IPS-15b (cell line): ENCODE data around the gene MYO15A.

ENCODE experiments used
- H3K27me3 ChIP-seq: one replicate; pipeline ENCODE4 v1.6.1; 2013; ENCODE audit warnings: low read length; ENCODE audit not compliant: control insufficient read depth, insufficient read depth
- H3K36me3 ChIP-seq: one replicate; pipeline ENCODE4 v1.6.1; 2013; ENCODE audit warnings: low read length; ENCODE audit not compliant: control insufficient read depth, insufficient read depth
- H3K4me1 ChIP-seq: one replicate; pipeline ENCODE4 v1.6.1; 2013; ENCODE audit warnings: mild to moderate bottlenecking, low read length; ENCODE audit not compliant: control insufficient read depth, insufficient read depth
- H3K4me3 ChIP-seq: one replicate; pipeline ENCODE4 v1.5.1; 2013; ENCODE audit warnings: low read depth, low read length
- H3K9ac ChIP-seq: one replicate; pipeline ENCODE4 v1.6.1; 2013; ENCODE audit warnings: low read depth, mild to moderate bottlenecking, low read length
- H3K9me3 ChIP-seq: one replicate; pipeline ENCODE4 v1.6.1; 2013; ENCODE audit warnings: mild to moderate bottlenecking, low read length; ENCODE audit not compliant: control insufficient read depth, insufficient read depth

The MYO15A gene

DNA sequence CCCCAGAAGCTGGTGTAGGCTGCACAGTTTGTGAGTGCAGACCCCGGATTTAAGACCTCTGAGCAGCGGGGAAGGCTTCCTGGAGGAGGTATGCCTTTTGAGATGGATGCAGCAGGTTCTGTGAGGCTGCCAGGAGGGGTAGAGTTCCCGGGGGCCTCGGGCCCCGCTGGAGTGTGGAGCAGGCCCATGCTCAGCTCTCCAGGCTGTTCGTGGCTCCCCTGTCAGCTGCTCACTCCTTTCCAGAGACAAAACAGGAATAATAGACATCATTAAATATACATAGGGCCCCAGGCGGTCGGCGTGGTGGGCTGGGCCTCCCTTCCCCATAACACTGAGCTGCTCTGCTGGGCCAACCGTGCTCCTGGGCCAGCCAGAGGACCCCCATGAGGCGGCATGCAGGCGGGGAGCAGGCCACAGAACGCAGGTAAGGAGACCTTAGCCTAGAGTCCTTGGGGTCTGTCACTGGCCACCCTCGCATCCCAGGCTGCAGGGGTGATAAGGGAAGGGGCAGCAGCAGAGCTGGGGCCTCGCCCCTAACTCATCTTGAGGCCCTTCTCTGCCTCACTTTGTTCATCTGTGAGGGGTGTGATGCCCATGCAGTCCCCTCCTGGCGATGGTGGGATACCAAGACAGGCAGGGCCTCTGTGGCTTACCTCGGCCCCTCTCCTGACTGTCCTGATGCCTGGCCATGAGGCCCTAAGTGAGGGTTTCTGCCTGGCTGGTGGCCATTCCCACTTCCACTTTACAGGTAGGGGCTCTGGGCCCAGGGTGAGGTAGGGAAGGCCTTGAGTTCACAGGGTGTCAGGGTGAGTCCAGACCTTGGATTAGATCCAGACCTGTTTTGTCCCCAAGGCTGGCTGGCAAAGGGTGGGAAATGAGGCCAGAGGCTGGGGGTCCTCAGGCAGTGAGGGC, at the start of gene MYO15A:
Gene MYO15A, plus strand, starts transcription at position 356 of the 912 bp plus-strand sequence. CDS start 10,045 bp downstream, outside the sequence.
- no peaks in the 10 kb centered on the region for H3K27me3 ChIP-seq
- no peak within 1 kb of the TSS for H3K9ac ChIP-seq
- H3K4me3 ChIP-seq: no peak within 1 kb of the TSS
- H3K9me3 ChIP-seq: no peaks in the 10 kb centered on the region
- no peaks in the 10 kb centered on the region for H3K4me1 ChIP-seq
- H3K36me3 ChIP-seq: peaks cover 20% of the 10 kb centered on the region

- Histone ChIP-seq H3K4me1 (no peaks in the 10 kb centered on the region), H3K27me3 (no peaks in the 10 kb centered on the region), H3K36me3 (peaks cover 17% of the 10 kb centered on the region), H3K4me3 (no peak overlapping the region), H3K9me3 (no peaks in the 10 kb centered on the region), H3K9ac (no peak overlapping the region)
These were observed 49.3 kb upstream of the MYO15A start for GRCh38 chr17:18059283-18059682.

- Histone ChIP-seq H3K4me3 (no peak overlapping the region), H3K36me3 (peaks cover 11% of the 10 kb centered on the region), H3K9ac (no peak overlapping the region), H3K9me3 (no peaks in the 10 kb centered on the region), H3K27me3 (no peaks in the 10 kb centered on the region), H3K4me1 (no peaks in the 10 kb centered on the region)
These were observed 44.5 kb upstream of the MYO15A start for GRCh38 chr17:18064053-18064452.

- H3K9ac ChIP-seq: no peak overlapping the region
These were observed 43.0 kb upstream of the MYO15A start for GRCh38 chr17:18065546-18065945.

DNA sequence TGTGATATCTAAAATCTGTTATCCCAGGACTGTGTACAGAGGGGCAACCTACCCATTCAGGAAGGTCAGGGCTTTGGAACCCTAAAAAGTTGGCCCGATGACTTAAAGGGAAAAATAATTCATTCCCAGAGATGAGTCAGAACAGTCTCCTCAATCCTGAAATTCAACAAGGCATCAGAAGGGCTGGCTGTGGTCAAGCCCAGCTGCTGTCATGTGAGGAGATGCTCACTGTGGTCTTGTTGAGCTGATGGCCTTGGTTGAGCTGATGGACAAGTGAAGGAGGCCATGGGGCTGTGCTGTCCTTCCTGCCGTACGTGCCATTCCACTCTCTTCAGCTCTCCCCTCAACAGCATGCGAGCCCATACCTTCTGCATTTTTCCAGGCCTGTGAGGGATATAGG, 41.7 kb upstream of the MYO15A start:
- Histone ChIP-seq H3K4me1 (peaks cover 3% of the 10 kb centered on the region), H3K27me3 (no peaks in the 10 kb centered on the region), H3K9ac (no peak overlapping the region), H3K36me3 (peaks cover 4% of the 10 kb centered on the region), H3K4me3 (no peak overlapping the region), H3K9me3 (no peaks in the 10 kb centered on the region)

More at GRCh38 chr17:18065546-18065945, 43.0 kb upstream of the MYO15A start:
- Histone ChIP-seq H3K27me3 (no peaks in the 10 kb centered on the region), H3K4me3 (no peak overlapping the region), H3K36me3 (peaks cover 10% of the 10 kb centered on the region), H3K9me3 (no peaks in the 10 kb centered on the region), H3K4me1 (no peaks in the 10 kb centered on the region)

DNA sequence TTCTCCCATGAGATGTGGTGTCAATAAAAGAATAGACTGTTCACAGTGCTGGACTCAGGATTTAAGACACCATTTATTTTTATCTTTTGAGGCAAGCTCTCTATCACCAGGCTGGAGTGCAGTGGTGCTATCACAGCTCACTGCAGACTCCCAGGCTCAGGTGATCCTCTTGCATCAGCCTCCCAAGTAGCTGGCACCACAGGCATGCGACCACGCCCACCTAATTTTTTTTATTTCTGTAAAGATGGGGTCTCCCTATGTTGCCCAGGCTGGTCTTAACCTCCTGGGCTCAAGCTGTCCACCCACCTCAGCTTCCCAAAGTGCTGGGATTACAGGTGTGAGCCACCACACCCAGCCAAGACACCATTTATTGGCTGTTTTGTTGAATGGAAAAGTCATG, 39.5 kb upstream of the MYO15A start:
- no peaks in the 10 kb centered on the region for H3K36me3 ChIP-seq
- no peaks in the 10 kb centered on the region for H3K9me3 ChIP-seq
- peaks cover 3% of the 10 kb centered on the region for H3K4me1 ChIP-seq
- no peaks in the 10 kb centered on the region for H3K27me3 ChIP-seq
- no peak overlapping the region for H3K4me3 ChIP-seq
- no peak overlapping the region for H3K9ac ChIP-seq

DNA sequence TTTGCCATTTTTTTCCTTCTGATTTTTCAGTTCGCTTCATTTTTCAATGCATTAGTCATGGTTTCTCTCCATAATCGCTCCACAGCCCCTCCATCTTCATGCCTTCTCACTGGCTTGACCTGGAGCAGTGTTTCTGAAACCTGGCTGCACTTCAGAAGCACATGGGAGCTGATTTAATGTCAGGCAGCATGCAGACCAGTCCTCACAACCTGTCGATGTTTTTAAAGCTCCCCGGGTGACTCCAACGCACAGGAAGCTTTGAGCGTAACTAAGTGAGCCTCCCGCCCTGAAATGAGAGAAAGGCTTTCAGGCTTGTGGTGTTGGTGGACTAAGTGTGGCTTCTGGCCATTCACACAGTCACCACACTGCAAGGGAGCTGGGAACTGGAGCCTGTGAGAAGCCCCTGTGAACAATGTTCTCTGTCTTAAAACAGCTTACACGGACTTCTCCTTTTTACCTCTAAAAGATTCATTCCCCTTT, 37.7 kb upstream of the MYO15A start:
- H3K4me1 ChIP-seq: peaks cover 3% of the 10 kb centered on the region
- H3K4me3 ChIP-seq: no peak overlapping the region
- no peaks in the 10 kb centered on the region for H3K36me3 ChIP-seq
- no peak overlapping the region for H3K9ac ChIP-seq
- H3K9me3 ChIP-seq: no peaks in the 10 kb centered on the region
- H3K27me3 ChIP-seq: no peaks in the 10 kb centered on the region

- peaks cover 3% of the 10 kb centered on the region for H3K4me1 ChIP-seq
- no peak overlapping the region for H3K4me3 ChIP-seq
- H3K36me3 ChIP-seq: no peaks in the 10 kb centered on the region
- H3K9me3 ChIP-seq: no peaks in the 10 kb centered on the region
- no peak overlapping the region for H3K9ac ChIP-seq
- H3K27me3 ChIP-seq: no peaks in the 10 kb centered on the region
These were observed 36.8 kb upstream of the MYO15A start for GRCh38 chr17:18071751-18072150.

GRCh38 chr17:18074566-18075272, 33.8 kb upstream of the MYO15A start:
- peaks cover 3% of the 10 kb centered on the region for H3K4me1 ChIP-seq
- H3K36me3 ChIP-seq: no peaks in the 10 kb centered on the region
- H3K4me3 ChIP-seq: no peak overlapping the region
- no peaks in the 10 kb centered on the region for H3K27me3 ChIP-seq
- no peak overlapping the region for H3K9ac ChIP-seq
- H3K9me3 ChIP-seq: no peaks in the 10 kb centered on the region

DNA sequence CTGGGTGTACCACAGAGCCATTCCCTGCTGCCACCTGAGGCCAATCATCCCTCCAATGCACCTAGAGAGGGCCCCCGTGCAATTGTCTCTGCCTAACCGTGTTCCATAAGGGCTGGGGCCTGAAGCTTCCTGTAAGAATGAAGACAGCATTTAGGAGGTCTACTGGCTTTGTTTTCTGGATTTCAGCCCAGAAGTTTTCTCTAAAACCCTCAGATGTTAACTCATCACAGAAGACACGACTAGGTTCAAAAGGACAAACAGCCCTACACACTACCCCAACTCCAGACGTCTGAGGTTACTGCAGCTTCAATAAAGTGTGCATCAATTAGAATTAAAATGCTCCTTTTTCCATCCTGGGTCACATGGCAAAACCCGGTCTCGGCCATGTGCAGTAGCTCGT, 31.6 kb upstream of the MYO15A start:
- no peak overlapping the region for H3K9ac ChIP-seq
- no peak overlapping the region for H3K4me3 ChIP-seq
- H3K36me3 ChIP-seq: no peaks in the 10 kb centered on the region
- no peaks in the 10 kb centered on the region for H3K27me3 ChIP-seq
- H3K4me1 ChIP-seq: no peaks in the 10 kb centered on the region
- no peaks in the 10 kb centered on the region for H3K9me3 ChIP-seq

GRCh38 chr17:18079543-18079942, 29.0 kb upstream of the MYO15A start:
- Histone ChIP-seq H3K36me3 (no peaks in the 10 kb centered on the region), H3K9ac (no peak overlapping the region), H3K27me3 (no peaks in the 10 kb centered on the region), H3K9me3 (no peaks in the 10 kb centered on the region), H3K4me3 (no peak overlapping the region), H3K4me1 (no peaks in the 10 kb centered on the region)

DNA sequence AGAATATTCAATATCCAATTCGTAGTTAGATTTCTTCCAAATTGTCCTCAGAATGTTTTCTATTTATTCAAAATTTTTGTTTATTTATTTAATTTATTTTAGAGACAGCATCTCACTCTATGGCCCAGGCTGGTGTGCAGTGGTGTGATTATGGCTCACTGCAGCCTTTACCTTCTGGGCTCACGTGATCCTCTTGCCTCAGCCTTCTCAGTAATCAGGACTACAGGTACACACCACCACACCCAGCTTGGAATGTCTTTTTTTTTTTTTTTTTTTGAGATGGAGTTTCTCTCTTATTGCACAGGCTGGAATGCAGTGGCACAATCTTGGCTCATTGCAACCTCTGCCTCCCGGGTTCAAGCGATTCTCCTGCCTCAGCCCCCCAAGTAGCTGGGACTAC, 24.3 kb upstream of the MYO15A start:
- H3K9me3 ChIP-seq: no peaks in the 10 kb centered on the region
- no peaks in the 10 kb centered on the region for H3K36me3 ChIP-seq
- peaks cover 3% of the 10 kb centered on the region for H3K4me1 ChIP-seq
- H3K9ac ChIP-seq: no peak overlapping the region
- no peaks in the 10 kb centered on the region for H3K27me3 ChIP-seq
- no peak overlapping the region for H3K4me3 ChIP-seq
